Measurements from ENCODE around the gene SENP2.

The SENP2 gene

GRCh38 chr3:185654758-185655145 lies 68.7 kb downstream of the SENP2 start (continued):
- TF ChIP-seq PATZ1 (CRISPR knock-in tag; IDR thresholded peaks at IDR 0.05; ENCODE audit: borderline replicate concordance), result no peak
- TF ChIP-seq ARNTL (CRISPR knock-in tag; IDR thresholded peaks at IDR 0.05; ENCODE audit: borderline replicate concordance, low read depth), result no peak
- no peak for TF ChIP-seq SNAI2 (CRISPR knock-in tag; IDR thresholded peaks at IDR 0.05)
- no peak for TF ChIP-seq ZC3H10 (CRISPR knock-in tag; IDR thresholded peaks at IDR 0.05)
- TF ChIP-seq TCF4 (CRISPR knock-in tag; IDR thresholded peaks at IDR 0.05; ENCODE audit: borderline replicate concordance), result no peak
- TF ChIP-seq CSRNP3 (CRISPR knock-in tag; IDR thresholded peaks at IDR 0.05), result no peak
- TF ChIP-seq TOX (CRISPR knock-in tag; IDR thresholded peaks at IDR 0.05; ENCODE audit: borderline replicate concordance), result no peak

- no peak for TF ChIP-seq CSDC2 (CRISPR knock-in tag; IDR thresholded peaks at IDR 0.05)
- TF ChIP-seq ZNF70 (CRISPR knock-in tag; IDR thresholded peaks at IDR 0.05), result no peak
- TF ChIP-seq ZC3H10 (CRISPR knock-in tag; IDR thresholded peaks at IDR 0.05), result no peak
- no peak for TF ChIP-seq POU6F1 (CRISPR knock-in tag; IDR thresholded peaks at IDR 0.05; ENCODE audit: borderline replicate concordance, low read depth)
- TF ChIP-seq PPARA (CRISPR knock-in tag; IDR thresholded peaks at IDR 0.05; ENCODE audit: borderline replicate concordance), result no peak
- no peak for TF ChIP-seq CREB5 (CRISPR knock-in tag; IDR thresholded peaks at IDR 0.05; ENCODE audit: low read depth)
- no peak for TF ChIP-seq CSRNP3 (CRISPR knock-in tag; IDR thresholded peaks at IDR 0.05)
- no peak for TF ChIP-seq PATZ1 (CRISPR knock-in tag; IDR thresholded peaks at IDR 0.05; ENCODE audit: borderline replicate concordance)
- TF ChIP-seq OSR1 (CRISPR knock-in tag; IDR thresholded peaks at IDR 0.05), result no peak
- no peak for TF ChIP-seq RARB (CRISPR knock-in tag; IDR thresholded peaks at IDR 0.05)
- TF ChIP-seq TSHZ2 (CRISPR knock-in tag; IDR thresholded peaks at IDR 0.05), result no peak
- ATAC-seq, result no peak
Observed at GRCh38 chr3:185655426-185656320, 69.6 kb downstream of the SENP2 start.
